ENCODE data around the gene VIM. TPM values are rescaled to one million over a fixed set of nuclear protein-coding genes. Genes with fewer than 3 reads are reported as not detected.

Gene VIM
- total RNA-seq, 1 donor from 2014 or later, result 6,230 TPM

GRCh38 chr10:17272648-17273047 is 44.6 kb downstream of the VIM start:
- intact Hi-C loops (cut with DNase I), result no loop called here

GRCh38 chr10:17273403-17273802 is 45.4 kb downstream of the VIM start:
- intact Hi-C loops (cut with DNase I), result no loop called here
- no peak overlapping the region for H3K27ac ChIP-seq
- TF ChIP-seq CTCF (IDR thresholded peaks at IDR 0.05), result no peak
- no peak for DNase-seq (ENCODE audit: low spot score in 2 of 2)
- H3K4me3 ChIP-seq, result no peak overlapping the region
- no peaks in the 10 kb centered on the region for H3K36me3 ChIP-seq
- no peaks in the 10 kb centered on the region for H3K4me1 ChIP-seq
- no peaks in the 10 kb centered on the region for H3K27me3 ChIP-seq
- H3K9me3 ChIP-seq, result no peaks in the 10 kb centered on the region

More at GRCh38 chr10:17272648-17273047, 44.6 kb downstream of the VIM start:
- H3K4me3 ChIP-seq, result no peak overlapping the region
- TF ChIP-seq CTCF (IDR thresholded peaks at IDR 0.05), result no peak
- no peaks in the 10 kb centered on the region for H3K4me1 ChIP-seq
- no peaks in the 10 kb centered on the region for H3K9me3 ChIP-seq
- no peak for DNase-seq (ENCODE audit: low spot score in 2 of 2)
- H3K27me3 ChIP-seq, result no peaks in the 10 kb centered on the region
- H3K27ac ChIP-seq, result no peak overlapping the region
- no peaks in the 10 kb centered on the region for H3K36me3 ChIP-seq

- no peak for TF ChIP-seq CTCF (IDR thresholded peaks at IDR 0.05)
- H3K4me3 ChIP-seq, result no peak overlapping the region
- H3K9me3 ChIP-seq, result no peaks in the 10 kb centered on the region
- H3K27me3 ChIP-seq, result no peaks in the 10 kb centered on the region
- no peaks in the 10 kb centered on the region for H3K4me1 ChIP-seq
- intact Hi-C loops (cut with DNase I), result no loop called here
- no peak overlapping the region for H3K27ac ChIP-seq
- no peak for DNase-seq (ENCODE audit: low spot score in 2 of 2)
- H3K36me3 ChIP-seq, result no peaks in the 10 kb centered on the region
Observed at GRCh38 chr10:17276756-17277424, 48.8 kb downstream of the VIM start.

- Histone ChIP-seq H3K9me3 (no peaks in the 10 kb centered on the region), H3K27ac (no peak overlapping the region), H3K4me3 (no peak overlapping the region), H3K4me1 (no peaks in the 10 kb centered on the region), H3K27me3 (no peaks in the 10 kb centered on the region), H3K36me3 (no peaks in the 10 kb centered on the region)
- DNase-seq (ENCODE audit: low spot score in 2 of 2), result no peak
- TF ChIP-seq CTCF (IDR thresholded peaks at IDR 0.05), result no peak
- intact Hi-C loops (cut with DNase I), result no loop called here
Observed at GRCh38 chr10:17278607-17279240, 50.7 kb downstream of the VIM start.

GRCh38 chr10:17282311-17282710 is 54.3 kb downstream of the VIM start:
- no peaks in the 10 kb centered on the region for H3K9me3 ChIP-seq
- H3K4me1 ChIP-seq, result no peaks in the 10 kb centered on the region
- no peak overlapping the region for H3K27ac ChIP-seq
- no peaks in the 10 kb centered on the region for H3K36me3 ChIP-seq
- no peaks in the 10 kb centered on the region for H3K27me3 ChIP-seq
- intact Hi-C loops (cut with DNase I), result no loop called here
- DNase-seq (ENCODE audit: low spot score in 2 of 2), result no peak
- no peak overlapping the region for H3K4me3 ChIP-seq
- TF ChIP-seq CTCF (IDR thresholded peaks at IDR 0.05), result no peak

Measured in ascending aorta (tissue), 2 donors.